Heart right ventricle (tissue), 16 donors: ENCODE results near the gene PEF1. TPM values are rescaled to one million over a fixed set of nuclear protein-coding genes. Genes with fewer than 3 reads are reported as not detected.

Source experiments
- ATAC-seq, 8 donors: fragments of 200-7000 bp; cut with Tn5 transposase; one replicate each; pipeline ENCODE4 v1.9.1; 2020; ENCODE audit warnings: mild to moderate bottlenecking in 8 of 8, moderate library complexity in 8 of 8, moderate number of reproducible peaks in 1 of 8
- DNase-seq, 2 donors: peaks; one replicate each; pipeline ENCODE4 v3.0.0-alpha.2; 2020
- H3K27ac ChIP-seq, 10 donors: fragments of 200-600 bp; sonication (generic) in 2 of 10; one replicate each; pipeline versions ENCODE4 v1.5.0 to v1.8.0; 2020 to 2022; ENCODE audit warnings: mild to moderate bottlenecking in 3 of 10
- H3K27me3 ChIP-seq, 7 donors: fragments of 200-600 bp; one replicate each; pipeline ENCODE4 v1.8.0; 2021 to 2022; ENCODE audit warnings: mild to moderate bottlenecking in 2 of 7
- H3K36me3 ChIP-seq, 9 donors: fragments of 200-600 bp; sonication (generic) in 1 of 9; one replicate each; pipeline versions ENCODE4 v1.5.0 to v1.8.0; 2020 to 2022; ENCODE audit warnings: mild to moderate bottlenecking in 2 of 9
- H3K4me1 ChIP-seq, 9 donors: fragments of 200-600 bp; sonication (generic) in 1 of 9; one replicate each; pipeline versions ENCODE4 v1.5.0 to v1.8.0; 2020 to 2022; ENCODE audit warnings: mild to moderate bottlenecking in 4 of 9
- H3K4me3 ChIP-seq, 10 donors: fragments of 200-600 bp; sonication (generic) in 2 of 10; one replicate each; pipeline versions ENCODE4 v1.5.0 to v1.8.0; 2020 to 2022; ENCODE audit warnings: mild to moderate bottlenecking in 7 of 10, moderate library complexity in 2 of 10
- H3K9me3 ChIP-seq, 11 donors: fragments of 200-600 bp in 10 of 11; sonication (generic) in 2 of 11; one replicate each; pipeline versions ENCODE4 v1.5.0 to v1.8.0; 2013 to 2022; ENCODE audit warnings: mild to moderate bottlenecking in 2 of 11, control low read depth in 1 of 11, moderate library complexity in 1 of 11
- WGBS, 2 donors: extraction: QIAGEN DNeasy Blood & Tissue Kit; methylation state at CpG; one replicate each; pipeline ENCODE4 v1.1.7; 2013; ENCODE audit warnings: inconsistent platforms in 1 of 2; 5-methylcytosine and 5-hydroxymethylcytosine counted together
- intact Hi-C, 10 donors: fragments of 100-400 bp; cut with DNase I; formaldehyde crosslinking; loops; one replicate each; pipeline versions ENCODE4 v1.11.1 to v1.14.2; 2022
- polyA plus RNA-seq, 2 donors: library from polyadenylated mRNA; stranded (reverse); fragments of 200-250 nt; gene quantifications; one replicate each; pipeline ENCODE4 v1.2.3, GENCODE V29; 2013
- total RNA-seq, 10 donors: library from RNA; stranded (reverse); fragmentation: NEBNext Ultra II Directional in 3 of 10; extraction: Animal tissue kit (Norgen Biotek cat#: 25700) in 3 of 10; gene quantifications; one replicate each; pipeline versions ENCODE4 v1.2.1 to v1.2.4, GENCODE V29; 2021 to 2023
- TF ChIP-seq, protein P1 (sequence below), 9 donors: fragments of 200-600 bp; sonication (generic) in 2 of 9; IDR thresholded peaks; one replicate each; pipeline versions ENCODE4 v1.5.0 to v1.8.0; 2021 to 2022; ENCODE audit warnings: antibody characterized with exemption in 9 of 9, mild to moderate bottlenecking in 5 of 9, moderate library complexity in 1 of 9
- donor health status: Arrhythmogenic right ventricular cardiomyopathy.
- donor health status: ischemic (EF 13 %, LVEDD 7.1; RV severe dilation, severe dysfunction).
- donor health status: healthy with polysubstance abuse.
- donor health status: DM: no; HTN: yes; CAD: no.
- donor health status: DM: no; HTN: no; CAD: no.
- donor health status: ischemic (EF 25% LVEDD 6.9; RV normal size, moderate dysfunction).
- donor health status: ischemic (EF 25% LVEDD 5.7; RV mildly dilated, moderate dysfunction).
- donor health status: healthy.
- donor health status: DM: yes; HTN: yes; CAD: no.
- donor health status: Ischemic cardiomyopathy.
- donor health status: ischemic (EF 35%, LVEDD 5.7; RV mildly dilated, moderate dysfunction).
- donor health status: nonischemic (EF 11% LVEDD 7.7; RV severe dilation, severe dysfunction).
- donor health status: DM: yes; HTN: yes; CAD: no.
- donor health status: PGD.
- donor health status: ischemic (EF 29% LVEDD 5.4; RV normal size, mild dysfunction).
- donor health status: nonischemic (EF 23%, LVEDD 6.1; RV moderate dilation, normal function).

PEF1 gene
- total and polyA plus RNA-seq, 12 donors: 35.0 to 94.3 (median 40.0) TPM

DNA sequence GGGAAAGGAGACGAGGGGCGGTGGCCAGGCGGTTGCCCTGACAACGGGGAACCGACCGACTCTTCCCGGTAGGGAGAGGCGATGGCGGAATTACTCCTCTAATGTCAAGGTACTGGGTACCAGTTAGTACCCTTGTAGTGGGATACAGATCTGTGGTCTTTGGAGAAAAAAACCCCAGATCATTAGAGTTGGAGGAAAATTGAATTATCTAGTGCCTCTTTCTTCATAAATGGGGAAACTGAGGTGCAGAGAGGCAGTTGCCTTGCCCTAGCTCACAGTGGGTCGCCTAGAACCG, 545 bp upstream of the PEF1 start:
- Histone ChIP-seq H3K9me3 (no peaks in the 10 kb centered on the region), H3K4me3 (peak overlapping the region; percentile 64 to 100 (median 87)), H3K4me1 (peaks cover 22 to 87% (median 68%) of the 10 kb centered on the region in 9 donors), H3K36me3 (peaks cover 0 to 4% (median 0%) of the 10 kb centered on the region in 9 donors), H3K27me3 (no peaks in the 10 kb centered on the region), H3K27ac (peak overlapping the region; percentile 92 to 100 (median 98))
- DNase-seq: peak in 1 of 2 donors; percentile 79
- TF ChIP-seq, protein P1, sequence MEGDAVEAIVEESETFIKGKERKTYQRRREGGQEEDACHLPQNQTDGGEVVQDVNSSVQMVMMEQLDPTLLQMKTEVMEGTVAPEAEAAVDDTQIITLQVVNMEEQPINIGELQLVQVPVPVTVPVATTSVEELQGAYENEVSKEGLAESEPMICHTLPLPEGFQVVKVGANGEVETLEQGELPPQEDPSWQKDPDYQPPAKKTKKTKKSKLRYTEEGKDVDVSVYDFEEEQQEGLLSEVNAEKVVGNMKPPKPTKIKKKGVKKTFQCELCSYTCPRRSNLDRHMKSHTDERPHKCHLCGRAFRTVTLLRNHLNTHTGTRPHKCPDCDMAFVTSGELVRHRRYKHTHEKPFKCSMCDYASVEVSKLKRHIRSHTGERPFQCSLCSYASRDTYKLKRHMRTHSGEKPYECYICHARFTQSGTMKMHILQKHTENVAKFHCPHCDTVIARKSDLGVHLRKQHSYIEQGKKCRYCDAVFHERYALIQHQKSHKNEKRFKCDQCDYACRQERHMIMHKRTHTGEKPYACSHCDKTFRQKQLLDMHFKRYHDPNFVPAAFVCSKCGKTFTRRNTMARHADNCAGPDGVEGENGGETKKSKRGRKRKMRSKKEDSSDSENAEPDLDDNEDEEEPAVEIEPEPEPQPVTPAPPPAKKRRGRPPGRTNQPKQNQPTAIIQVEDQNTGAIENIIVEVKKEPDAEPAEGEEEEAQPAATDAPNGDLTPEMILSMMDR (IDR thresholded peaks at IDR 0.05): no peak
- intact Hi-C loops: loop anchor here in 1 of 10 donors (5.0 kb wide), 1 partner anchor 73 kb away; no protein-coding TSS in a partner anchor
- no peak for ATAC-seq
- 0 to 1% methylated on average over 11 of the region's 11 CpGs for WGBS, 2 donors

DNA sequence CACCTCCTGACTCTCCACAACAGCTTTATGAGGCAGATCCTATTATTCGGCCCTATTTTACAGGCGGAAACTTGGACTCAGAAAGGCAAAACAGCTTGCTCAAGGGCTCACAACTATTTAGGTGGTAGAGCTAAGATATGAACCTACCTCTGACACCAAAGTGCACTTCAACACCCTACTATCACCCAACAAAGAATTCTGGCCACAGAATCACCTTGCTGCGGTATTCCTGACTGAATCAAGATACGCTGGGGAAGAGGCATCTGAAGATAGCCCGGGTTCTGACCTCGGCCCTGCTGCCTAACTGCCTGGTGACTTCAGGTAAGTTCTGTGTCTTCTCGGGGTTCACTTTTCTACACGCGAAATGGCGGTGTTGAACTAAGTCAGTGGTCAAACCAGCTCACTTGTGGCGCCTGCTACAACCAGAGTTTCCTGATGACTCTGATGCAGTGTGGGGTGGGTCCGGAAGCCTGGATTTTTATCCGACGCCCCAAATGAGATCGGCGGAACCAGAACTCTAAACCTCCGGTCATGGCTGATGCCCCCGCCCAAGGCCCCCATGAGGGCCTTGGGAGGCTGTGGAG, 608 bp downstream of the PEF1 start:
- TF ChIP-seq, protein P1 (IDR thresholded peaks at IDR 0.05): no peak
- peak overlapping the region; percentile 92 to 100 (median 98) for H3K27ac ChIP-seq
- H3K27me3 ChIP-seq: no peaks in the 10 kb centered on the region
- no peaks in the 10 kb centered on the region for H3K9me3 ChIP-seq
- H3K4me1 ChIP-seq: peaks cover 22 to 87% (median 67%) of the 10 kb centered on the region in 9 donors
- intact Hi-C loops: no loop called here
- no peak for DNase-seq
- 4 to 5% methylated on average over 18 of the region's 18 CpGs for WGBS, 2 donors
- H3K4me3 ChIP-seq: peak overlapping the region; percentile 64 to 100 (median 87)
- H3K36me3 ChIP-seq: peaks cover 0 to 14% (median 0%) of the 10 kb centered on the region in 9 donors
- ATAC-seq: peak in 2 of 8 donors; percentile 52 to 72

DNA sequence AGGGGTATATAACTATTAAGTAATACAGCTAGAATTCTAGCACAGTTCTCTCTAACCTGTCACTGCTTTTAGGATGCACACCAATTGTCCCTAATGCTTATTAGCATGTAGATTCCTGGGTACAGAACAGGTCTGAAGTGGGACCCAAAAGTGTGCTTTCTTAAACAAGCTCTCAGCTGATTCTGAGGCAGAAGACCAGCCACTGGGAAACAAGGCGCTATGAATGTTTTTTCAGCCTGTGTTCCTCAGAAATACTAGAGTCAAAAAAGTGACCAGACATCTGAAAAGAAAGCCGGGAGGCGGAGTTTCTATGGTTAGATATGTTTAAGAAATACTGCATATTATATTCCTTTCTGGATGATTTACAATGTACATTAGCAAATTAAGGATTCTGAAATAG, 1.8 kb downstream of the PEF1 start:
- peak overlapping the region in 5 of 10 donors; percentile 4 to 98 (median 29) for H3K27ac ChIP-seq
- no peaks in the 10 kb centered on the region for H3K9me3 ChIP-seq
- peaks cover 20 to 86% (median 69%) of the 10 kb centered on the region in 9 donors for H3K4me1 ChIP-seq
- H3K4me3 ChIP-seq: no peak overlapping the region
- no peaks in the 10 kb centered on the region for H3K27me3 ChIP-seq
- intact Hi-C loops: no loop called here
- no peak for ATAC-seq
- 92 to 95% methylated on average over 3 of the region's 3 CpGs for WGBS, 2 donors
- no peak for DNase-seq
- TF ChIP-seq, protein P1 (IDR thresholded peaks at IDR 0.05): no peak
- peaks cover 0 to 14% (median 0%) of the 10 kb centered on the region in 9 donors for H3K36me3 ChIP-seq

DNA sequence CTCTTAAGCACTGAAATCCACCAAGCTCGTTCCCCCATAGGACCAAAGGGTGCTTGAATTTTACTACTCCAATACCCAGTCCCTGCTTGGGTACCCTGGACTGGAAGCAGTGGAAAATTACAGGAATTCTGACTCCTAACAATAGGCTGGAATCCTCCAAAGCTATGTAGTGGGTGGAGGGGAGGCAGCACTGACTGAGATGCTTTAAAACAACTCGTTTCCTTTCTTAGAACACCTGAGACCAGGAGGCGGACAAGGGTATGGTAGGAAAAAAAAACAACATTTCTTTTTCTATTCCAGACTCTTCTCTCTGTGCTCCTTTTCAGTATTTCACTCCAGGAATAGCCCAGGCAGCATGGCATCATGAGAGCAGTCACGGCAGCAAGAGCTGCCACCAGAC, 2.3 kb downstream of the PEF1 start:
- H3K27me3 ChIP-seq: no peaks in the 10 kb centered on the region
- no peaks in the 10 kb centered on the region for H3K9me3 ChIP-seq
- peaks cover 0 to 14% (median 0%) of the 10 kb centered on the region in 9 donors for H3K36me3 ChIP-seq
- peak overlapping the region in 4 of 10 donors; percentile 4 to 29 (median 14) for H3K27ac ChIP-seq
- no peak for DNase-seq
- no peak overlapping the region for H3K4me3 ChIP-seq
- no peak for ATAC-seq
- 75 to 78% methylated on average over 4 of the region's 4 CpGs for WGBS, 2 donors
- H3K4me1 ChIP-seq: peaks cover 22 to 86% (median 75%) of the 10 kb centered on the region in 9 donors
- TF ChIP-seq, protein P1 (IDR thresholded peaks at IDR 0.05): no peak
- intact Hi-C loops: no loop called here
